ENCODE results near the gene FAM107A. TPM values are rescaled to one million over a fixed set of nuclear protein-coding genes. Genes with fewer than 3 reads are reported as not detected.
A peak's percentile ranks its signal among the peaks of the same experiment; 100 is the strongest.

Gene FAM107A
- total and polyA plus RNA-seq, 8 donors = 1.7 to 21.0 (median 6.9) TPM

DNA sequence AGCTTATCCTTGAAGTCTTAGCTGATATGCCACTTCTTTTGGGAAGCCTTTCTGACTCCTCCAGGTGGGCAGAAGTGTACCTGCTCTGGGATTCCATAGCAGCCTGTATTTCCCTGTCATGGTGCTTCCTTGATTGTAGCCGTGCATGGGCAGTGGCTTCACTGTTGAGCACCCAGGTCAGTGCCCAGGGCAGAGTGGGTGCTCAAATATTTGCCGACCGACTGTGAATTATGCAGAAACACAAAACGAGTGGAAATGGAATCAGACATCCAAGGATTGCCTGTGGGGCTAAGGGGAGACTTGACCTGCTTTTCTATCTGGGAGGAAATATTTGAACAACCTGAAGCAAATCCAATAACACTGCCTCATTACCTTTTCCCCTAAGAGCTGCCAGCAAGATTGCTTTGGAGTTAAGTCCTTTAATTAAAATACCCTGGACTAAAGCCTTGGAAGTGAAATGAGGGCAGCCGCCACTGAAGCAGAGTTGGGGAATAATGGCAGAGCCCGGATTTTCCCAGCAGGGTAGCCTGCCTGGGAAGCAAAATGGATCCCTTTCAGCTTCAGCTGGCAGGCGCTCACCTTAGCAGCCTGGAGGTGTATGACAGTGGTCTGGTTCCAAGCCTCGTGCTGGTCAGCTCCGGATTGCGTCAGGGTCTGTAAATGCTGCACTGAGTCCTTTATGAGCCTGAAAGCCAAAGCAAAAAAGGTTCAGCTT lies 55.1 kb downstream of the FAM107A start:
- no peak overlapping the region for H3K27ac ChIP-seq
- H3K4me3 ChIP-seq = no peak overlapping the region
- H3K4me1 ChIP-seq = no peaks in the 10 kb centered on the region
- H3K36me3 ChIP-seq = no peaks in the 10 kb centered on the region
- TF ChIP-seq, protein P1, sequence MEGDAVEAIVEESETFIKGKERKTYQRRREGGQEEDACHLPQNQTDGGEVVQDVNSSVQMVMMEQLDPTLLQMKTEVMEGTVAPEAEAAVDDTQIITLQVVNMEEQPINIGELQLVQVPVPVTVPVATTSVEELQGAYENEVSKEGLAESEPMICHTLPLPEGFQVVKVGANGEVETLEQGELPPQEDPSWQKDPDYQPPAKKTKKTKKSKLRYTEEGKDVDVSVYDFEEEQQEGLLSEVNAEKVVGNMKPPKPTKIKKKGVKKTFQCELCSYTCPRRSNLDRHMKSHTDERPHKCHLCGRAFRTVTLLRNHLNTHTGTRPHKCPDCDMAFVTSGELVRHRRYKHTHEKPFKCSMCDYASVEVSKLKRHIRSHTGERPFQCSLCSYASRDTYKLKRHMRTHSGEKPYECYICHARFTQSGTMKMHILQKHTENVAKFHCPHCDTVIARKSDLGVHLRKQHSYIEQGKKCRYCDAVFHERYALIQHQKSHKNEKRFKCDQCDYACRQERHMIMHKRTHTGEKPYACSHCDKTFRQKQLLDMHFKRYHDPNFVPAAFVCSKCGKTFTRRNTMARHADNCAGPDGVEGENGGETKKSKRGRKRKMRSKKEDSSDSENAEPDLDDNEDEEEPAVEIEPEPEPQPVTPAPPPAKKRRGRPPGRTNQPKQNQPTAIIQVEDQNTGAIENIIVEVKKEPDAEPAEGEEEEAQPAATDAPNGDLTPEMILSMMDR (IDR thresholded peaks at IDR 0.05) = no peak
- DNase-seq = no peak
- intact Hi-C loops (cut with DNase I) = no loop called here
- 75 to 82% methylated on average over 10 of the region's 10 CpGs for WGBS, 2 donors
- H3K27me3 ChIP-seq = no peaks in the 10 kb centered on the region
- ATAC-seq = peak in 1 of 4 donors; percentile 9
- FAIRE-seq = no peak
- H3K9me3 ChIP-seq = no peaks in the 10 kb centered on the region

DNA sequence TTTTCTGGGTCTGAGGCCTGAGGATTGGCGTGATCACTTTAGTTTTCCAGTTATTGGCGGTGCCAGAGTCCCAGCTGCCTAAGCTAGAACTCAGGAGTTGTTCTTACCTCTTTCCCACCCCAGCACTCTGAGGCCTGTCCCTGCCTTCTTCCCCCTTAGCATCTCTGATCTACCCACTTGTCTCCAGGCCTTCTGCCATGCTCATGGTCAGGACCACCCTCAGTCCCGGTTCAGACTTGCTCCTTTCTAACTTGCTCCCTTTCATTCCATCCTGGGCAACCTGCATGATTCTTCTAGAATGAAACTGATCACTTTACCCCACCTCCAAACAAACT lies 55.9 kb downstream of the FAM107A start:
- no peaks in the 10 kb centered on the region for H3K9me3 ChIP-seq
- FAIRE-seq (no peak), DNase-seq (no peak), ATAC-seq (no peak)
- no peaks in the 10 kb centered on the region for H3K27me3 ChIP-seq
- 88 to 94% methylated on average over 3 of the region's 3 CpGs for WGBS, 2 donors
- TF ChIP-seq, protein P1 (IDR thresholded peaks at IDR 0.05) = no peak
- intact Hi-C loops (cut with DNase I) = no loop called here
- H3K27ac ChIP-seq = no peak overlapping the region
- no peaks in the 10 kb centered on the region for H3K4me1 ChIP-seq
- H3K36me3 ChIP-seq = no peaks in the 10 kb centered on the region
- H3K4me3 ChIP-seq = no peak overlapping the region

DNA sequence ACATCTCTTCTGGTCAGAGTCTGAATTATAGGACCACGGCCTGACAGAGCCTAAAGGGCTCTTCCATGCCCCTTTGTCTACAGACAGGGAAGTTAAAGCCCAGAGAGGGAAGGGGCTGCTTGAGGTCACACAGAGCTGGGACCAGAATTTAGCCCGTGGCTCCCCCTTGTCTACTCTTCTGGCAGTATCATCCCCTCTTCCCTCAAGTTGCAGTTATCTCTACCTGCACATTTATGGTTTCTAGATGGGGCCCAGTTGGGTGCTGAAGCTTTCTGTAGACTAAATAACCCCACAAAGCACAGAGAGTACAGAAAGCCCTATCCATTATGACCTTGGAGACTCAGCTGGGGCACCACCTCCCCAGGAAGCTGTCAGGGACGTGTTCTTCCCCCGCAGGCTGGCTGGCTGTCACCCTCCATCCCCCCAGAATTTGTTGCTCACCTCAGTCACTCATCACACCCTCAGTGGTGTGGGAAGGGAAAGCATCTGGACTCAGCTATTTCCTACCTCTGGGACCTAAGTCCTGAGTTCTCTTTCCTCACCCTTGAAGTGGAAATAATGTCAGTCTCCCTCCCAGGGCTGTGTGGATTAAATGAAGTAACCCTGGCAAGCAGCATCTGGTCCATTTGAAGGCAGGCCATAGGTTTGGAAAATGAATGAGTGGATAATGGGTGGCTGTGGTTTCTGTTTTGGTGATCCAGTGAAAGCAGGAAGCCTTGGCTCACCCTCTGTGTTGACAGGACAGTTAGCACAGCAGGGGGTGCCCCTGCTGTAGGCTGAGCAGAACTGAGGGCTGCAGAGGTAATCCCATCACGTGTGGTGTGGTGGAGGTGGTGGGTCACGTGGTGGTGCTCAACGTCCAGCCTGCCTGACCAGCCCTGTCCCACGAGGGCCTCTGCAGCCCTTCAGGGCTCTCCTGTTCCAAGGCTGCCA lies 56.5 kb downstream of the FAM107A start:
- H3K4me1 ChIP-seq = no peaks in the 10 kb centered on the region
- no peaks in the 10 kb centered on the region for H3K36me3 ChIP-seq
- ATAC-seq (peak in 1 of 4 donors; percentile 56), FAIRE-seq (no peak), DNase-seq (no peak)
- intact Hi-C loops (cut with DNase I) = no loop called here
- H3K9me3 ChIP-seq = no peaks in the 10 kb centered on the region
- no peak overlapping the region for H3K27ac ChIP-seq
- H3K4me3 ChIP-seq = no peak overlapping the region
- TF ChIP-seq, protein P1 (IDR thresholded peaks at IDR 0.05) = no peak
- WGBS, 2 donors = 61 to 70% methylated on average over 8 of the region's 8 CpGs
- no peaks in the 10 kb centered on the region for H3K27me3 ChIP-seq

DNA sequence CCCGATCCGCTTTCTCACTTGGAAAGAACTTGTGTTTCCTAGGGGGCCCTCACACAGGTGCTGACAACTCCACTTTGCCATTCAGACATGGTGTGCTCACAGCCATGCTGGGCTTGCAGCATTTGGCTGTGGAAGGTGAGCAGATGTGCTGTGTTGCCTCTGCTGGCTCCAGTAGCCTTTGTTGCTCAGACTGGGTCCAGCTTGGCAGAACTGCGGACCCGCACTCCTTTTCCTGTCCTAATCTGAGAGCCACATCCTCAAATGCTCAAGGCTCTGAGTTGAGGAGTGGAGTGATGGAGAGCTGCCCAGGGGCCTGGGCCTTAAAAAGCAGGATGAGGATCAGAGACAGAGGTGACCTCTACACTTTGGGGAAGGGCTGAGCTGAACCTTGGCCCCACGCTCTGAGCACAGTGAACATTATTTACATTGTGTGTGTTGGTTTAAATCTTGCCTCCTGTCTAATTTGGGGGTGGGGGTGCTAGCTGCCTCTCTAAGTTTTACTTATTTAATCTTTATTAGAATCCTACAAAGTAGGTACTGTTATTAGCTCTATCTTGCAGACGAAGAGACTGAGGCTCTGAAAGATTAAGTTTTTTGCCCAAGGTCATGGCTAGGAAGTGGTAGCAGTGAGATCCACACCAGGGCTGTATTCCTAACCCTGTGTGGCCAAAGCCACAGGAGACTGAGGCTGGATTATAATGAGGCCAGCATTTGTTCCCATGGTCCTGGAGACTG lies 57.4 kb downstream of the FAM107A start:
- Histone ChIP-seq H3K4me1 (no peaks in the 10 kb centered on the region), H3K9me3 (no peaks in the 10 kb centered on the region), H3K4me3 (no peak overlapping the region), H3K36me3 (no peaks in the 10 kb centered on the region), H3K27me3 (no peaks in the 10 kb centered on the region), H3K27ac (no peak overlapping the region)
- TF ChIP-seq, protein P1 (IDR thresholded peaks at IDR 0.05) = no peak
- intact Hi-C loops (cut with DNase I) = no loop called here
- WGBS, 2 donors = 85% methylated on average over 6 of the region's 6 CpGs
- ATAC-seq (no peak), DNase-seq (no peak), FAIRE-seq (no peak)
